MG63 (cell line): ENCODE measurements around the gene CNOT8. TPM values are rescaled to one million over a fixed set of nuclear protein-coding genes. Genes with fewer than 3 reads are reported as not detected.
"Not testable (repeated sequence)": the region's sequence is repeated elsewhere in the genome, so short reads cannot be mapped to it uniquely, and the experiment has no call there.

Experiments used
- DNase-seq: peaks from one replicate; pipeline ENCODE4 v3.0.0-alpha.2; 2020
- H3K27me3 ChIP-seq: fragments of 250-450 bp; sonication (Bioruptor Pico); 2 replicates; pipeline ENCODE4 v1.5.1; 2020; ENCODE audit warnings: mild to moderate bottlenecking, moderate library complexity
- H3K36me3 ChIP-seq: fragments of 250-450 bp; sonication (Bioruptor Pico); 2 replicates; pipeline ENCODE4 v1.5.1; 2020; ENCODE audit warnings: mild to moderate bottlenecking, moderate library complexity
- H3K4me3 ChIP-seq: fragments of 250-450 bp; sonication (Bioruptor Pico); 2 replicates; pipeline ENCODE4 v1.5.1; 2020; ENCODE audit warnings: mild to moderate bottlenecking, moderate library complexity
- H3K9me3 ChIP-seq: fragments of 250-450 bp; sonication (Bioruptor Pico); 2 replicates; pipeline ENCODE4 v1.5.1; 2020; ENCODE audit warnings: mild to moderate bottlenecking, moderate library complexity
- total RNA-seq: library from RNA; depleted of rRNA; stranded (reverse); fragments of >200 nt; shearing (Covaris generic); gene quantifications from 2 replicates; pipeline ENCODE4 v1.2.3, GENCODE V29; 2014; ENCODE audit warnings: low replicate concordance

Gene CNOT8
- total RNA-seq, 1 experiment from 2014 or later, result 70.7 TPM

DNA sequence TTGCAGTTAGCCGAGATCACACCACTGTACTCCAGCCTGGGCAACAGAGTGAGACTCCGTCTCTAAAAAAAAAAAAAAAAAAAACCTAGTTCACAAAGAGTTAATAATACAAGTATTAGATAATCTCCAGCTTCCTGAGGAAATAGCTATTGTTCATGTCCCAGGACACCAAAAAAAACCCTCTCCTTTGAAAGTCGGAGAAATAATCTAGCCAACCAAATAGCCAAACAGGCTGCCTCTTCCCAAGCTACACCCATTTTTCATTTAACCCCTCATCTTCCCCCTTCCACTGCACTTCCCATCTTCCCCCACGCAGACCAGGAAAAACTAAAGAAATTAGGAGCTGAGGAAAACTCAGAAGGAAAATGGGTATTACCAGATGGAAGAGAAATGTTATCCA is 23.6 kb downstream of the CNOT8 start:
- DNase-seq, result no peak
- peaks cover 31% of the 10 kb centered on the region for H3K9me3 ChIP-seq
- peaks cover 60% of the 10 kb centered on the region for H3K36me3 ChIP-seq
- H3K4me3 ChIP-seq, result no peak overlapping the region
- no peaks in the 10 kb centered on the region for H3K27me3 ChIP-seq

DNA sequence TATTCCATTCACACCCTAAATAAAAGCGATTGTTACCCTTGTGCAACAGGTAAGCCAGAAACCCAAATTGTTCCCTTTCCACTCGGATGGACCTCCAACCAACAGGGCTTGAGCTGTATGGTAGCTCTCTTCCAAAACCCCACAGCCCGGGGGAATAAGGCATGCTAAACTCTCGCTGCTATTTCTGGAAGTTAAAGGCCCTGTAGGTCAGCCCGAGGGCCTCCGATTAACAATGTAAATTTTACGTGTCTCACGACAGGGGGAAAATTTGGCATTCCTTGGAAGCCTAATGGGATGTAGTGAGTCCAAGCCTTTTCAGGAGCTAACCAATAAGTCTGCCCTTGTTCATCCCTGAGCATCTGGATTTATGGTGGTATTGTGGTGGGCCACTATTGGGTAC is 26.0 kb downstream of the CNOT8 start:
- Histone ChIP-seq H3K36me3 (peaks cover 62% of the 10 kb centered on the region), H3K4me3 (no peak overlapping the region), H3K9me3 (peaks cover 28% of the 10 kb centered on the region), H3K27me3 (no peaks in the 10 kb centered on the region)
- no peak for DNase-seq

DNA sequence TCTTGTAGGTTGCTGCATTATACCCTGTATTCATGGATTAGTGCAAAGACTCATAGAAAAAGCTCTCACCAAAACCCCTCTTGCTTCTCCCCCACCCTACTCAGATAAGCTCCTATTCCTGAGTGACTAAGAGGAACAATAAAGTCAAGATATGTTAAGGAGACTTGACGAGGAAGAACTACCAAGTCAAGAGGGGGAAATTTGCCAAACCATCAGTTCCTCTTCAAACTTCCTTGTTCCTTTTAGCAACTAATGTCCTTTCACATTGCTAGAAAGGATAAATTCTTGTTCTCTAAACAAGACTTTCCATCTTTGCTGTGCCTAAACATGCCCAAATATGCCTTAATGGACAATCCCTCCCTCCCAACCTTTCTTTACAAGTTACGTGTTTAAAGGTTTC is 27.0 kb downstream of the CNOT8 start:
- H3K27me3 ChIP-seq, result no peaks in the 10 kb centered on the region
- DNase-seq, result no peak
- peaks cover 28% of the 10 kb centered on the region for H3K9me3 ChIP-seq
- H3K36me3 ChIP-seq, result peaks cover 65% of the 10 kb centered on the region
- H3K4me3 ChIP-seq, result no peak overlapping the region

DNA sequence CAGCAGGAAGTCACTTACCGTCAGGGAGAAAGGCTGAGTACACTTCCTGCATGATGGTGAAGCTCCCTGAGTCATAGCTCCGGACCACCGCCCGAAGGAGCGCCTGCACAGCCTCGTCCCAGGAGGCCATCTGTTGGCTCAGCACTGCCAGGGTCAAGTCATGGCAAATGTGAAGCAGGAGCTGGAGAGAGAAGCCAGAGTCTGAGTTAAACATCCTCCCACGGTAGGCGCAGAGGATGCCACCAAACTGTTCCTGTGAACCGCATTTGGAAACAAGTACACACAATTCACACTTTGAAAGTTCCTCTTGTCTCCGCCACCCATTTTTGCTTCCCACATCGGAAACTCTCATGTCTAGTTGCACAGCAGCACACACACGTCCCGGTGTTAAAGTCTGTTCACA is 33.9 kb downstream of the CNOT8 start:
- DNase-seq, result no peak
- no peaks in the 10 kb centered on the region for H3K27me3 ChIP-seq
- H3K36me3 ChIP-seq, result peaks cover 91% of the 10 kb centered on the region
- peaks cover 8% of the 10 kb centered on the region; the same call in 1 of the 2 replicates for H3K9me3 ChIP-seq
- no peak overlapping the region for H3K4me3 ChIP-seq

DNA sequence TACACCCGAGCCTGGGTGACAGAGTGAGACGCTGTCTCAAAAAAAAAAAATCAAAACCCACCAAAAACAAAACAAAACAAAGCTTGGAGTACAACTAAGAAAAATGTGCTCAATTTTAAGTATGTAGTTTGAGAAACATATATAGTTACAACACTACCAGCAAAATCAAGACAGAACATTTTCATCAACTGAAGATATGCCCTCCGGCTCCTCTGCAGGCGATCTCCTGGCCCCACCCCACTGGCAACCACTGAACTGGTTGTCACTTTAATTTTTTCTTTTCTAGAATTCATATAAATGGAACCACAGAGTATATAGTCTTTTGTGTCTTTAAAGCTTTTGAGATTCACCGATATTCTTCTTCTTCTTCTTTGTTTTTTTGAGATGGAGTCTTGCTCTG is 35.0 kb downstream of the CNOT8 start:
- no peaks in the 10 kb centered on the region for H3K27me3 ChIP-seq
- DNase-seq, result no peak
- H3K9me3 ChIP-seq, result no peaks in the 10 kb centered on the region
- H3K4me3 ChIP-seq, result no peak overlapping the region
- peaks cover 84% of the 10 kb centered on the region for H3K36me3 ChIP-seq

DNA sequence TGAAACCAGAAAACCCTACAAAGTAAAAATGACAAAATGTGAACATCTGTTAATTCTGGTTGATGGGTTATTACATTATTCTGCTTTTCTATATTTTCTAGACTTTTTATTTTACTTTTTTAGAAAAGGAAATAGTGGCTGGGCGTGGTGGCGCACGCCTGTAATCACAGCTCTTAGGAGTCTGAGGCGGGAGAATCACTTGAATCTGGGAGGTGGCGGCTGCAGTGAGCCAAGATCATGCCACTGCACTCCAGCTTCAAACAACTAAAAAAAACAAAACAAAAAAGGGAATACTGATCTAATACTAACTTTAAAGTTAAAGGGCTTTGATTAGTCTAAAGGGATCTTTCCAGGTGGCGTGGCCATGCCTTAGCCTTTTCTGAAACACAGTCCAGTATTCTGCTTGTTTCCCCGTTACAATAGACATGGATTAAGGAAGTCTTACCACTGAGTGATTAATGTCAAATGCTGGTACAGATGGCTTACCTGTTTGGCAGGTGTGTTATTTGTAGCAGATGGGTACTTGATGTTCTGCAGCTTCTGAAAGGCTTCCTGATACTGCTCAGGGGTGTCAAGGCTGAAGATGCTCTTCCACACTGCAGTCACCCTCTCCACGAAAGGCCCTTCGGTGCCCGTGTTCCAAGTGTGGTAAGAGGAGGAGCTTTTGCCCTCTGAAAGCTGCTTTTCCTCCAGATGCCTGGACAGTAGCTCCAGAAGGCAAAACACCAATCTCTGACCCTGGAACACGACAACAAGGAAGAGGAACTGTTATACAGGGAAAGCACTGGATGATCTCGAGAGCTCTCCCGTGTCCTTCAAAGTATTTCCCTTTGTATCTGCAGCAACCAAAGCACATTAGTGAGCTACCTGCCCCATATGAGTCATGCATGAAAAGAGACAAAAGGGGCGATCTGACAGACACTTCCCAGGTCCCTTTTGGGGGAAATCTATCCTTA is 37.5 kb downstream of the CNOT8 start:
- DNase-seq, result no peak
- Histone ChIP-seq H3K4me3 (no peak overlapping the region), H3K27me3 (no peaks in the 10 kb centered on the region), H3K9me3 (no peaks in the 10 kb centered on the region), H3K36me3 (peaks cover 77% of the 10 kb centered on the region)

DNA sequence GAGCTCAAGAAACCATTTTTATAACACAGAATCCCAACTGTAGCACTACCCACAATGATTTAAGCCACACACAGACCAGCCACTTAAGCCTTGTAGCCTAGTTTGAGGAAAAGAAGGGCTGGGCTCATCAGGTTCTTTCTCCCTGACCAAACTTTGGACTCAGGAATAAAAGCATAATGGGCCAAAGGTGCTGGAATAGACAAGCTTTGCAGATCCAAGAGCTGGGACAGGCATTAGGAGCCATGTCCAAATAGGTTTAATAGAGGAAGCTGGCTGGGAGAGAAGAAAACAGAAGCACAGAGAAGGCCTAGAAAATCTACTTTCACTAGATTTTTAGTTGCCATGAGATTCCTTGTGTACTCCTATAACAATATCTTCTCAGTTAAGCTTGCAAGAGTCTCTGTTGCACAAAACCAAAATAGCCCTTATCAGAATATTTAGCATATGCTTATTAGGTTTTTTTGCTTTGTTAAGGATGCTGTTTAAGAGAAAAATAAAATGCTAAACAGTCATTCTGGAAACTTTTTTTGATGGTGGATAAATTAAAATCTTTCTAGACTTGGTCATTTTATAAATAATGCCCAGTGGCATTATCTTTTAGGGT is 38.2 kb downstream of the CNOT8 start:
- H3K36me3 ChIP-seq, result peaks cover 76% of the 10 kb centered on the region
- H3K27me3 ChIP-seq, result no peaks in the 10 kb centered on the region
- H3K9me3 ChIP-seq, result no peaks in the 10 kb centered on the region
- no peak for DNase-seq
- H3K4me3 ChIP-seq, result no peak overlapping the region

DNA sequence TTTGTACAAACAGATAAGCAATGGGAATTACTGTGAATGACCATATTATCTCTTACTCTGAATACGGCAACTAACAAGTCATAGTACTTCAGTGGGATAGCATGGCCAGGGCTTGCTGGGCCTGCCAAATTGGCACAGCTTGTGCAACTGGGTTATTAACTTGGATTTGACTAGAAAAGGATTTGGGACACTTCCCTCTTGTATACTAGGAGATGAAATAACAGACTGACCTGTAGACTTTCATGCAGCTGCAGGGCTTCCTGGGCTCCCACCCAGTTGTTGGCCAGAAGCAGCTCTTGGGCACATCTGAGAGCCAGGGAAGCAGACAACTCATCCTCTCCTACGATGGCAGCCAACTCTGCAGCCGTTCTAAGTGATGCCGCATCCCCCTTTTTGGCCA is 39.8 kb downstream of the CNOT8 start:
- Histone ChIP-seq H3K9me3 (no peaks in the 10 kb centered on the region), H3K36me3 (peaks cover 77% of the 10 kb centered on the region), H3K4me3 (no peak overlapping the region), H3K27me3 (no peaks in the 10 kb centered on the region)
- DNase-seq, result peak; percentile 97

DNA sequence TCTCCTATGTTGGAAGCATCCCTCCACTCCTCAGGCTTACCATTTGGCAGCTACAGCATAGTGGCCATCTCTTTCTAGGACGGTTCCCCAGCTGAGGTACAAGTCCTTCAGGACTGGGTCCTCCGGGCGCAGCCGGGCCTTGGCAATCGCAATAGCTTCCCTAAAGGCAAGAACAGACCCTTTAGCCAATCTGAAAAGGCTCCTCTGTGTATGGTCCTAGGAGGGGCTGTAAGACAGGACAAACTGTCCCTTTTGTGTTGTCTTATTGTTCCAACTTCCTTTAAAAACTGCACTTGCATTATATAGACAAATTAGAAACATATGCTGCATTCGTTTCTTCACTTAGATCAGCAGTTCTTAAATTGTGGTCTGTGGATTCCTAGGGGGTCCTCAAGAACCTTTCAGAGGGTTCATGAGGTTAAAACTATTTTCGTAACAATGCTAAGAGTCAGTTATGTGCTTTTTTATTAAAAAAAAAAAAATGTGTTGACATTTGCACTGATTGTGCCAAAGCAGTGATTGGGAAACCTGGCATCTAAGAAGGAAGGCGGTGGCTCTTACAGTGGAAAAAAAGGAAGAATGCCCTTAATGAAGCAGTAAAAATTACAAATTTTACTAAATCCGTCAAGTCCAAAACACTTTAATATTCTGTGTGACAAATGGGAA is 40.9 kb downstream of the CNOT8 start:
- H3K4me3 ChIP-seq, result no peak overlapping the region
- no peak for DNase-seq
- H3K27me3 ChIP-seq, result no peaks in the 10 kb centered on the region
- H3K9me3 ChIP-seq, result no peaks in the 10 kb centered on the region
- H3K36me3 ChIP-seq, result peaks cover 75% of the 10 kb centered on the region

DNA sequence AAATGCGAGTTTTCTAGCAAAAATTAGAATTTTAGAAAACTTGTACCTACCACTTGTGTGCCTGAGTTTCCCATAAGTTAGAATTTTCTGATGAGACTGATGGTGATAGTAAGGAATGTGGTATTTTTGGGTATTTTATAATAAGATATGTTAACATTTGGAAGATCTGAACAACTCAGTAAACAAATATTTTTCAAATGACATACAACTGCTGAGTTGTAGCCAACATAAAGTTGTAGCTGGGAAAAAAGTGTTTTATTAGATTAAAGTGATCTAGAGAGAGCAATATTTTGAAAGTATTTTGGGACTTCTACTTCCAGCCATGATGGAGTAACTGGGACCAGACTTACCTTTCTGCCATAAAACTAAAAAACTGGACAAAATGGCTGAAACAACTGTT is 41.6 kb downstream of the CNOT8 start:
- Histone ChIP-seq H3K4me3 (no peak overlapping the region), H3K9me3 (no peaks in the 10 kb centered on the region), H3K27me3 (no peaks in the 10 kb centered on the region), H3K36me3 (peaks cover 75% of the 10 kb centered on the region)
- DNase-seq, result no peak

DNA sequence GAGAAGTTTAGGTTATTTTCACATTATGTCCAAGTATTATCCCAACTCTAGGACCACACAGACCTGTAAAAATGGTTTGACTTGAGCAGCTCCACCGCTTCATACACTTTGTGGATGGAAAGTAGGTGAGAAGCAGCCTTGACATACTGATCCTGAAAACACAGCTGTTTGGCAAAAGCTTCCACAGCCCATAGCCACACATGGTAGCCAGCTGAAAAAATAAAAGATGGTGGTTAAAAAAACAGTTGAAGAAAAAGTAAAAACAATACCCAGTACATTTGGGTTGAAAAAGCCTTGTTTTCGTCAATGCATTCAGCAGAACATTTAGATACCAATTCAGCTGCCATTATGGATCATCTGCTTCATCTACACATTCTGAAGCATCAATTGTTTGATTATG is 42.8 kb downstream of the CNOT8 start:
- Histone ChIP-seq H3K27me3 (no peaks in the 10 kb centered on the region), H3K36me3 (peaks cover 71% of the 10 kb centered on the region), H3K4me3 (no peak overlapping the region), H3K9me3 (no peaks in the 10 kb centered on the region)
- DNase-seq, result no peak

DNA sequence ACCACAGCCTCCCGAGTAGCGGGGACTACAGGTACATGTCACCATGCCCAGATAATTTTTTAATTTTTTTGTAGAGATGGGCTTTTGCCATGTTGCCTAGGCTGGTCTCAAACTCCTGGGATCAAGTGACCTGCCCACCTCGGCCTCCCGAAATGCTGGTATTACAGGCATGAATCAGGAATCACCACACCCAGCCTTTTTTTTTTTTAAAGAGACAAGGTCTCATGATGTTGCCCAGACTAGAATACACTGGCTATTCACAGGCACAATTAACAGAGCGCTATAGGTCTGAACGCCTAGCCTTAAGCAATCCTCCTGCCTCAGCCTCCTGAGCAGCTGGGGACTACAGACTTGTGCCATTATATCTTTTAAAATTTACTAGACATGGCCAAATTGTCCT is 43.5 kb downstream of the CNOT8 start:
- Histone ChIP-seq H3K27me3 (no peaks in the 10 kb centered on the region), H3K36me3 (peaks cover 71% of the 10 kb centered on the region), H3K4me3 (no peak overlapping the region), H3K9me3 (no peaks in the 10 kb centered on the region)
- no peak for DNase-seq

DNA sequence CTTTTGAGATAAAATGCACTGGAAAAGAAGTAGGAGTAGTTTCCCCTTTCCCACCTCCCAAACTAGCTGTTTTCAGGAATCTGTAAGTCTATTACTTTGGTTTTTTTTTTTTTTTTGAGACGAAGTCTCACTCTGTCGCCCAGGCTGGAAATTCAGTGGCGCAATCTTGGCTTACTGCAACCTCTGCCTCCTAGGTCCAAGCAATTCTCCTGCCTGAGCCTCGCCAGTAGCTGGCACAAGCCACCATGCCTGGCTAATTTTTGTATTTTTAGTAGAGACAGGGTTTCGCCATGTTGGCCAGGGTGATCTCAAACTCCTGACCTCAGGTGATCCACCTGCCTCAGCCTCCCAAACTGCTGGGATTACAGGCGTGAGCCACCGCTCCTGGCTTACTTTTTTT is 47.2 kb downstream of the CNOT8 start:
- not testable (repeated sequence) for H3K27me3 ChIP-seq, H3K9me3 ChIP-seq, DNase-seq, H3K4me3 ChIP-seq
- H3K36me3 ChIP-seq, result peaks cover 80% of the 10 kb centered on the region

DNA sequence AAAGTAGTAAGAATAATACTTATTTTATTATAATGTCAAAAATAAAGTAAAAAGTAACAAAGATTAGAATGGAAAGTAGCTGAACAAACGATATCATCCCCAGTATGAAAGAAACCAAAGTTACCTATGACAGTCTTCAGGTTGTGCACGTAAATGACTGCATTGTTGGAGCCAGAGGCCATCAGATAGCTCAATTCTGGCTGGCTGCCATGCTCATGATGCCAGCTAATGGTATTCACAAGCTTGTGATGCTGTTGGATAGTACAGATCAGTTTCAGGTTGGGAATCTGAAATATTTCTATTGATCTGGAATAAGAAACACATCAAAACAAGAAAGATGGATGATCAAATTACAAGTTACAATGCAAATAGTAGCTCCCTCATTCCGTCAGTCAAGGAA is 58.4 kb downstream of the CNOT8 start:
- no peak overlapping the region for H3K4me3 ChIP-seq
- DNase-seq, result no peak
- no peaks in the 10 kb centered on the region for H3K9me3 ChIP-seq
- H3K27me3 ChIP-seq, result no peaks in the 10 kb centered on the region
- H3K36me3 ChIP-seq, result peaks cover 86% of the 10 kb centered on the region

DNA sequence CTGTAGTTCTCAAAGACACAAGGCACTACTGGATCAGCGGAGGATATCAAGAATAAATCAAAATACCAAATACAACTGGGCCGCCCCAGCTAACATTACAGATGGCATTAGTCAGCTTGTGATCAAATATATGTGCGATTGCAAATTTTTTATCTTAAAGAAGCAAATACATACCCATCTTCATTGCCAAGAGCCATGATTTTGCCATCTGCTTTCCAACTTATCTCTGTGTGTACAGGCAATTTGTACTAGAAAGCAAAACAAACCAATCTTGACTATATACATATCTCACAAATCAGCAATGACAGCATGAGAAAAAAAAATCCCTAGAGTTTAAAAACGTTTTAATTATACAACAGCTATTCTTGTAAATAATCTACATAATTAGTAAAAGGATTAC is 59.3 kb downstream of the CNOT8 start:
- DNase-seq, result no peak
- no peaks in the 10 kb centered on the region for H3K27me3 ChIP-seq
- peaks cover 84% of the 10 kb centered on the region for H3K36me3 ChIP-seq
- no peak overlapping the region for H3K4me3 ChIP-seq
- H3K9me3 ChIP-seq, result no peaks in the 10 kb centered on the region

DNA sequence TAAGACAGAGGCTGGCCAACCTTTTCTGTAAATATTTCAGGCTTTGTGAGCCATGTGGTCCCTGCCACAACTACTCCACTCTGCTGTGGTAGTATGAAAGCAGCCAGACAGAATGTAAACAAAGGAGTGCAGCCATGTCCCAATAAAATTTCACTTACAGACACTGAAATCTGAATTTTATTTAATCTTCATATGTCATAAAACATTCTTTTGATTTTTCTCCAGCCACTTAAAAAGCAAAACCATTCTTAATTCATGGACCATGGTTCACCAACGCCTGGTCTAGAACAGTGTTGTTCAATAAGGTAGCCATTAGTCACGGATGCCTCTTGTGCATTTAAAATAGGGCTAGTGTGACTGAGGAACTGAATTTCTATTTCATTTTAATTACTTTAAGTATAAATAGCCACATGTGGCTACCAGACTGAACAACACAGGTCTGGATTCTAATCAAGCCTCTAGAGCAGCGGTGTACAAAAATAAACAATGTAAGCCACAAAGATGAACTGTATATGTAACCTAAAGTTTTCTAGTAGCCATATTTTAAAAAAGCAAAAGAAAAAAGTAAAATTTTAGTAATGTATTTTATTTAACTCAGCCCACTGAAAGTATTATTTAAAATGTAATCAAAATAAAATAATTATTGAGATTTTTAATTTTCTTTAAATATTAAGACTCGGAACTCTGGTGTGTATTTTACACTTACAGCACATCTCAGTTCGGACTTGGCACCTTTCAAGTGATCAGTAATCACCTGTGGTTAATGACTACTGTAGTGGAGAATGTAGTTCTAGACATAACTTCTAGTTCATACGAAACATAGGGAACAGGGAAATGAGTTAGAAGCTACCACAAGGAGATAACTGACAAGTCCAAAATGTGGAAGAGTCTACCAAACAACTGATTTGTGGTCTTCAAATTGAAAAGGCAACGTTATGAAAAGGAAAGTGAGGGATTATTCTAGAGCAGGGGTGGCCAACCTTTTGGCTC is 65.3 kb downstream of the CNOT8 start:
- no peak for DNase-seq
- H3K4me3 ChIP-seq, result no peak overlapping the region
- peaks cover 89% of the 10 kb centered on the region for H3K36me3 ChIP-seq
- no peaks in the 10 kb centered on the region for H3K27me3 ChIP-seq
- H3K9me3 ChIP-seq, result no peaks in the 10 kb centered on the region
